HG03342 (cell line): ENCODE data around the gene APCDD1L.

ENCODE experiments used
- ATAC-seq: cut with Tn5 transposase; IDR thresholded peaks from one replicate; pipeline ENCODE4 v1.9.1; 2021; ENCODE audit warnings: mild to moderate bottlenecking, moderate library complexity; ENCODE audit not compliant: unreplicated experiment

The APCDD1L gene

DNA sequence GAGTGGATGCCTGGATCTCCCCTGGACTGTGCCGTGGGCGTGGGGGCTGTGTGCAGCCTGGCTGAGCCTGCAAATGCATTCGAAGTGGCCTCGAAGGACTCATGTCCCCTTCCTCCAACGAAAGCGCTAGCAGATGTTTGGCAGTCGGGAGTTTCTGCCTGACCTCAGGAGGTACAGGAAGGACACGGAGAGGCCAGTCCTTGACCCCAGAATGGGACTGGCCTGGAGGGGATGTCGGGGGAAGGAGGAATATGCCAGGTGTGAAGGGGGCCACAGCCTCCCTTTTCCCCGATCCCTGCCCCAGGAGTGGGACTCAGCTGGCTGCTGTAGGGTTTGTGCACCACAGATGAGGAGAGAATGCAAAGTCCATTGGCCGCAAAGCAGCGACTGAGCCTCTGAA lies 45.6 kb downstream of the APCDD1L start:
- no peak for ATAC-seq

DNA sequence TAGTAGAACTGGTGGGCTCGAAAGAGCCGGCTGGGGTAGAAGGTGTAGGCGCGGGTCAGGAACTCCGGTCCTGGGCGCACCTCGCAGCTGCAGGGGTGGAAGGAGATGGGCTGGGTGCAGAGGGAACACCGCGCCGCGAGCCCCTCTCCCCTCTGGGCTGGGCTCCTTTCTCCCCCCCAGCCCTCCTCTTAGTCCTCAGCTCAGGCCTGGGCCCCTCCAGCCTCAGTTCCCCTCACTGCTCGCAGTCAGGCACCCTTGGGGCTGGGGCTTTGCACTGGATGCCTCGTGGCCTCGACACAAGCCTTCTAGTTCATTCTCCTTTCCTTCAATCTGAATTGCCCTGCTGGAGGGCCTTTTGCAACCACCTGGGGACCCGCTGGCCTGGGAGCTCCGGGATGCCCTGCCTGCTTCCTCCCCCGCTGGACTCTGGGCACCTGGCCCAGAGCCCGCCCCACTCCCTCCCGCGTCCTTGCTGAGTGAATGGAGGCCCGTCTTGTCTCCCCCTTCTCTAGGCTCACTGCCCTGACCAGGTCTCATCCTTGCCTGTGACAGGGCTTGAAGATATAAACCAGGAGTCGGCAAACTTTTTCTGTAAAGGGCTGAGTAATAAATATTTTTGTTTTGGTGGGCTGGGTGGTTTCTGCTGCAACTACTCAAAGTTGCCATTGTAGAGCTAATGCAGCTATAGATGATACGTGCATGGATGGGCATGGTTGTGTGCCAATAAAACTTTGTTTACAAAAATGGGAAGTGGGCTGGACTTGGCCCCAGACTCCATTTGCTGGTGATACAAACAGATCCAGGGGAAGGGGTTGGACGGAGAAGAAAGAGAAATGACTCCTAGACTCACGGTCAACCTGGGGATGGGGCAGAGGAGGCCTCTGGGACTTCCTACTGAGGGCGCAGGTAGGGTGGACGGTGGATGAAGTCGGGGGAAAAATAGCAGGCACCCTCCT lies 47.3 kb downstream of the APCDD1L start:
- no peak for ATAC-seq

DNA sequence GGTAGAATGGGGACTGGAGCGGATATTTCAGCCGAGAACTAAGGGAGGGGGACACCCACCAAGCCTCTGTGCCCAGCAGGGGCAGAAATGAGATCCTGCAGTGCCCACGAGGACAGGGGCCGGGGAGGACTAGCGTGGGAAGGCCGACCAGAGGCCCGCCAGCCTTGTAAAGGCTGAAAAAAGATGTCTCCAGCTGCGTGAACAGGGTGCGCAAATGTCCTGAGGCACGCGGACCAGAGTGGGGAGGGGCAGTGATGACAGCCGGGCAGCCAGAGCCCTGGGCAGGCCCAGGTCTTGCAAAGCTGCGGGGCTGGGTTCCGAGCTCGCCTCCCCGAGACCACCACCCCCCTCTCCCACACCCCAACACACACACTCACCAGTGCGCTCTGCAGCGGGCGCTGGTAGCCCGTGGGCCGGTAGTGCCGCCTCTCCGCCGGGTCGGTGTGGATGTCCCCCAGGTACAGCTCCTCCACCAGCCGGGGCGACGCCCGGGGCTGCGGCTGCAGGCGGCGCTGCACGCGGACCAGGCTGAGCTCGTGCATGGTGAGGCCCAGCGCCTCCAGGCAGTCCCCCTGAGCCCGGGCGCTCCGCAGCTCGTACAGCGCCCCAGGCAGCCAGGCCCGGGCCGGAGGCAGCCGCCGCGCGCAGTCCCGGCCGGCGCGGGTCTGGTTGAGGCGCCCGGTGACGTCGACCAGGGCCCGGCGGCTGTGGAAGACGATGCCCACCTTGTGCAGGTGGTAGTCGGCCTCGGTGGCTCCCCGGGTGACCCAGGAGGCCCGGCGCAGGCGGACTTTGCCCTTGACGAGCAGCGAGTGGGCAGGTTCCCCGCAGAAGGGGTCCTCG lies 48.2 kb downstream of the APCDD1L start:
- ATAC-seq, result no peak

DNA sequence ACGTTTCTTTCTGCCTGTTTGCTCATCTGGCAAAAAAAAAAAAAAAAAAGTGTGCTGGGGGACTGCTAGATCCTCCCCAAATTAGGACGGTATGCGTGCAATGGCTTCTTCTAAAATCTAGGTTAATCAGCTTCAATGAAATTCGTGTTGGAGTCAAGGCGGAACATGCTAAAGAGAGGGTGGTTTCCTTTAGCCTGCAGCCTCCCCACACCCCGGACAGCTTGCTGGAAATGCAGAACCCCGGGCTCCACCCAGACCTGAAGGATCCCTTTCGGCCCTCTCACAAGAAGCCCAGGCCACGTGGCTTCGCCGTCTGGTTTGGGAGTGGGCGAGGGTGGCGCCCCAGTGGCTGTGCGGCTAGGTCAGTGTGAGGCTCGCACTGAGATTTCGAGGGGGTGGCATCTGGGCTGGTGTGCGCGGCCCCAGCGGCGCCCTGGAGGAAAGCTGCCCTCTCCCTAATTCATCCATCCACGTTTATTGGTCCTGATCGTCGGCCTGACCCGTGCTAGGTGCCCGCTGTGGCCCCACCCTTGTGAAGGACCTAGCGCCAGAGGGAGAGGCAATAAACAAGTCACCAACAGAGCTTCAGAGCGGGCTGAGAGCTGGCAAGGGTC lies 49.0 kb downstream of the APCDD1L start:
- no peak for ATAC-seq

DNA sequence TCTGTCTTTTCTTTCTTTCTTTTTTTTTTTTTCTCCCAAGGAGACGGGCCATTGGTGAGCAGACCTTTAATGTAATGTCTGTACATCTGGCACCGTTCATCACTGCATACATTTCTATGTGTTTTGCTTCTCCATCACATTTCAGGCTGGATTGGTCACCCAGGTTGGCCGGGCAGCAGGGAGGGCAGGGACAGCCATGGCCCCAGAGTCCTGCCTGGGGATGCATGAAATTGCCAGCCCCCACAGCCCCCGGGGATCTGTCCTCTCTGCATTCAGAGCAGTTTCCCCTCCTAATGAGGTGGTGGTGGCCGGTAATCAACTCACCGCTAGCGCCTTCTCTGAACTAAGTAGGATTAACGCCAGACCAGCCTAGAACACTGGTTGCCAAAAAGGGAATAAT lies 50.4 kb downstream of the APCDD1L start:
- ATAC-seq, result no peak

- no peak for ATAC-seq
Observed at GRCh38 chr20:58463256-58463655, 51.9 kb downstream of the APCDD1L start.

DNA sequence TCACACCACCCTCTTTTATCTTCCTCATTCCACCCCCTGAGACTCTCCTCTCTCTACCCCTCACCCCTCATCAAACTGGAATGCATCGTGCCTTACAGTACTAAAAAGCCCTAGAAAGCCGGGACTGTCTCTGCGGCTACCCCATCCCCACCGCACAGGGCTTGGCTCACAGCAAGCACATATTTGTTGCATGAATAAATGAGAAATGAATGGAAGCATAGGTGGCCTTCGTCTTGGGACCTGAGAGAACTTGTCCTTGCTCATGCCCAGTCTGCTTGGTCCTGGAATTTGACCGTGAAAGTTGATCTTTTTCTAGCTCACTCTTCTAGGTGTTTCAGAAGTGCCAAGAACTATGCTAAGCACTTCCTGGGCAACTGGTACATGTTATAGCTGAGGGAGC lies 53.3 kb downstream of the APCDD1L start:
- ATAC-seq, result no peak

DNA sequence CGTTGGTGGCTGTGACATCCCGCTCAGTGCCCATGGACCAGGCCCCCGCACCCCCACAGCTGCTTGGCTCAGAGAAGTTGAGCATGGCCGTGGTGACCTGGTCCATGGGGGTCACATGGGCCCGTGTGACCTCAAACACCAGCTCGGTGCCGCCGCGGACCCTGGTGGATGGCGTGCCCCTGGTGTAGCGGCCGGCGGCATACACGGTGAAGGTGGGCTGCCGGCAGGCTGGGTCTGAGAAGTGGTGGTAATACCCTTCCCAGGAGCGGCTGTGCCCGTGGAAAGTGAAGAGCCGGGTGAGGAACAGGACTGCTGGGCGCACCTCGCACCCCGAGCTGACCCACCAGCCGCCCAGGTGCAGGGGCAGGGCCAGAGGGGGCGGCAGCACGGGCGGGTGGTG lies 54.1 kb downstream of the APCDD1L start:
- ATAC-seq, result no peak

DNA sequence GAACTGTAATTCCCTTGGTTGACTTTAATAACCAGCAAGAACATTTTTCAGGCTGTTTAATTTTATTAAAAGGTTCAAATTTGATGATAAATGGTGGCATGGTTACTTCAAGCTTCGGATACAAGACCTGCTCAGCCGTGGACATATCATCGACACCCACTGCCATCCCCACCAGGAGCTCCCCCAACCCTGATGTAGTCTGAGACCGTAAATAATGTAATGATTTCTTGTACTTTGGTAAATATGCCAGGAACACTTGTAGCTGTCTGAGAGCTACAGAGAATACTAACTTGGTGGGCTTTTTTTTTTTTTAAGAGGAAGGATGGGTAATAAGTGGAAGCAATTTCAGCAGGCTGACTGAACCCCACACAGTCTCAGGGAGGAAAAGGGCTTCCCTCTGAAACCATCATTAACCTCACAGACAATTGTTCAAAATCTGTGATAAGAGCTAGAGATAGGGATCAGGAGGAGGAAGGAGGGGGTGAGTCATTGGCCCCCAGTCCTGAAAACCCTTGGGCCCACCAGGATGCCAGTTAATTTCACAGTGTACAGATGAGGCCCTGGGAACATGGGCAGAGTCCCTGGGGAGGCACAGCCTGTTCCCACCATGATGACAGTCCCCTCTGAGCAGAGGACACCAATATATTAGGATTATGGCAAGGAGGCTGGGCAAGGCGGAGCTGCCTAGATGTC lies 56.0 kb downstream of the APCDD1L start:
- ATAC-seq, result peak; percentile 15

DNA sequence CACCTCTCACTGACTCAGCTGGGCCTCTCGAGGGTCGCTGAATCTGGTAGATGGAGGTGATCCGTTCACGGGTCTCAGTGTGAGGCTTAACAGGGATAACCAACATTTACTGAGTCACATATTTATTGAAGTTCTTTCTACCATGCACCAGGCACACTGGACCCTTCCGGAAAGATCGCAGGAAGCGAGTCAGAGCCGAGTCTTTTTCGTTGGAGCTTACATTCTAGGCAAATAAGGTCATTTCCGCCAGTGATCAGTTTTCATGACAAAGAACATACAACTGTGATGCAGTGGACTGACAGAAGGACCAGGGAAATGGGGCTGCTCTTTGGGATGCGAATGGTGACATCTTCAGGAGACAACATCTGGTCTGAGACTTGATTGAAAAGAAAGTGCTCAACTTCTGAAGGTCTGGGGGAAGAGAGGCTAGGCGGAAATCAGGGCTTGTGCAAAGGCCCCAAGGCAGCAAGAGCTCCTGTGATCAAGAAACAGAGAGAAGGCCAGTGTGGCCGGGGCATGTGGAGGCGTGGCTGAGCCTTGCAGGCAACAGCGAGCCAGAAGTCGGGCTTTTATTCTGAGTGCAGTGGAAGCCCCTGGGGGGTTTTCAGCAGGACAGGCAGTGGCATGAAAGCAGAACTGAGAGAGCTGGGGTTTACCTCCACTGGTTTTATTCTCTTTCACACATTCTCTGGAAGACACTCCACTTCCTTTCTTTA lies 56.7 kb downstream of the APCDD1L start:
- peak; percentile 94 for ATAC-seq

GRCh38 chr20:58457083-58457695 lies 58.0 kb downstream of the APCDD1L start:
- no peak for ATAC-seq

- ATAC-seq, result no peak
Observed at GRCh38 chr20:58454460-58454859, 60.7 kb downstream of the APCDD1L start.

GRCh38 chr20:58453391-58453790 lies 61.8 kb downstream of the APCDD1L start:
- ATAC-seq, result no peak

DNA sequence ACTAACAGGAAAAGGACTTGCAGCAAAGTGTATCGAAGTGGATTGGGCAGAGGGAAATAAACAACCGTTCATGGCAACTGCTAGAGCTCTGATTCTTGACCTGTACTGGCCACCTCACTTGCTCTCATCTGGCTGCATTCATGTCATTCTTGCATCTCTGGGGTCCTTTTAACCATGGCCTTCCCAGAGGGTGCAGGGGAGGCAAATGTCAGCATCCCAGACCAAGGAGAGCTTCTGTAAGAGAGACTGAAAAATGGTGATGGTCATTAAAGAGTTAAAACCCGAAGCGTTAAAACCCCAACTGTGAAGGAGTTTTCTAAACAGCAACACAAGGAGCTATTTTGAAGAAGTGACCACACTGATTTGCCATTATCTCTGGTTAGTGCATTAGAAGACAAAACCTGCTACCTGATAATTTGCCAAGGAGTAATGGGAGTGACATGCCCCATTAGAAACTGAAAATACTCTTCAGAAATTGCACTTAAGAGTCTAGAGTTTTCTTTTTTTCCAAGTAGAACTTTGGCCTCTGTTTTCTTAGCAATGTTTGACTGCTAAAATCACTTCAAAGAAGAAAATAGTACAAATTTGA lies 62.4 kb downstream of the APCDD1L start:
- no peak for ATAC-seq

GRCh38 chr20:58450254-58450653 lies 64.9 kb downstream of the APCDD1L start:
- no peak for ATAC-seq

- ATAC-seq, result no peak
Observed at GRCh38 chr20:58449681-58450221, 65.4 kb downstream of the APCDD1L start.

- no peak for ATAC-seq
Observed at GRCh38 chr20:58448958-58449357, 66.2 kb downstream of the APCDD1L start.

DNA sequence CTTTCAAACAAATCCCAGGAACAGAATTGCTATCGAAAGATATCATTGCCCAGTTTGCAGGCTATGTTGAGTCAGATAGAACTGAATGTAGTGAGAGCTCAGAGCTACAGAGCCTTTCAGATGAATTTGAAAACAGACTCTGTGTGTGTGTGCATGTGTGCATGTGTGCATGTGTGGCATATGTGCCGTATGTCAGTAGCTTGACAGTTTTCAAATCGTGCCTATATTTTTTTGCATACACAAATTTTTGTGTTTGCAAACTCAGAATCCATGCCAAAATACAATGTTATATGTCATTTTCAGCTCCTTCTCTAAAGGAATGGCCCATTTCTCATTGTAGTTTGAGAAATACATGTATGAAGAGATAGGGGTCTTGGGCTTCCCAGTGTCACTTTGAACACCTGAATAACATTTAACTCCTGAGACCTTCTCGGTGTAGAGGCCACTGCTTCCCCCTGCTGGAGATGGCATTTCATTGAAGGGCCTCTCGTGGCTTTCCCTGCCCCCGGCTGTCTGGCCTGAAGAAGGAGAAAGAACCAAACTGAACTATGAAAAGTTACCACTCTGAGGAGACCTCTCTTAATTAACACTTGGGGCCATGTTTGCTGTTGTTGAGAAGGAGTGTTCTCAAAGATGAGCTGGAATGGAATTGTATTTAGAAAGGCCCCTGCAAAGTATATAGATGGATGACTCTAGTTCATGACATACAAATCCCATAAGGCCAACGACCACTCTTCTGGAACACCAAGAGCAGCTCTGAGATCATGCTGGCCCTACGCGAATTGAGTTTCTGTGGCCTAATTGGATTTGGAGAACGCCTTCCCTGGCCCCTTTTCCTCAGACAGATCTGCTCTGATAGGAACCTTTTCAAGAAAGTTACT lies 67.4 kb downstream of the APCDD1L start:
- ATAC-seq, result no peak
